IPS-18a (cell line): ENCODE results near the gene LDLRAD4.

ENCODE experiments used
- H3K27ac ChIP-seq: one replicate; pipeline ENCODE4 v1.5.1; 2013; ENCODE audit warnings: low read length
- H3K27me3 ChIP-seq: one replicate; pipeline ENCODE4 v1.6.1; 2013; ENCODE audit warnings: mild to moderate bottlenecking, low read length; ENCODE audit not compliant: control insufficient read depth, insufficient read depth
- H3K36me3 ChIP-seq: one replicate; pipeline ENCODE4 v1.6.1; 2013; ENCODE audit warnings: low read depth, low read length; ENCODE audit not compliant: control insufficient read depth
- H3K4me1 ChIP-seq: one replicate; pipeline ENCODE4 v1.6.1; 2013; ENCODE audit warnings: low read depth, low read length; ENCODE audit not compliant: control insufficient read depth
- H3K4me3 ChIP-seq: one replicate; pipeline ENCODE4 v1.5.1; 2013; ENCODE audit warnings: low read length
- H3K9ac ChIP-seq: one replicate; pipeline ENCODE4 v1.6.1; 2013; ENCODE audit warnings: mild to moderate bottlenecking, low read length, moderate library complexity
- H3K9me3 ChIP-seq: one replicate; pipeline ENCODE4 v1.6.1; 2013; ENCODE audit warnings: low read depth, low read length; ENCODE audit not compliant: control insufficient read depth

Gene LDLRAD4

GRCh38 chr18:13374096-13374467 is 155.5 kb downstream of the LDLRAD4 start:
- peaks cover 6% of the 10 kb centered on the region for H3K4me1 ChIP-seq
- H3K27me3 ChIP-seq, result no peaks in the 10 kb centered on the region
- no peaks in the 10 kb centered on the region for H3K36me3 ChIP-seq
- H3K27ac ChIP-seq, result no peak overlapping the region
- no peak overlapping the region for H3K9ac ChIP-seq
- H3K4me3 ChIP-seq, result no peak overlapping the region
- no peaks in the 10 kb centered on the region for H3K9me3 ChIP-seq

- H3K9ac ChIP-seq, result no peak overlapping the region
- no peaks in the 10 kb centered on the region for H3K36me3 ChIP-seq
- H3K27ac ChIP-seq, result no peak overlapping the region
- H3K4me1 ChIP-seq, result peaks cover 6% of the 10 kb centered on the region
- H3K4me3 ChIP-seq, result no peak overlapping the region
- H3K9me3 ChIP-seq, result no peaks in the 10 kb centered on the region
- no peaks in the 10 kb centered on the region for H3K27me3 ChIP-seq
Observed at GRCh38 chr18:13374468-13375301, 156.1 kb downstream of the LDLRAD4 start.

DNA sequence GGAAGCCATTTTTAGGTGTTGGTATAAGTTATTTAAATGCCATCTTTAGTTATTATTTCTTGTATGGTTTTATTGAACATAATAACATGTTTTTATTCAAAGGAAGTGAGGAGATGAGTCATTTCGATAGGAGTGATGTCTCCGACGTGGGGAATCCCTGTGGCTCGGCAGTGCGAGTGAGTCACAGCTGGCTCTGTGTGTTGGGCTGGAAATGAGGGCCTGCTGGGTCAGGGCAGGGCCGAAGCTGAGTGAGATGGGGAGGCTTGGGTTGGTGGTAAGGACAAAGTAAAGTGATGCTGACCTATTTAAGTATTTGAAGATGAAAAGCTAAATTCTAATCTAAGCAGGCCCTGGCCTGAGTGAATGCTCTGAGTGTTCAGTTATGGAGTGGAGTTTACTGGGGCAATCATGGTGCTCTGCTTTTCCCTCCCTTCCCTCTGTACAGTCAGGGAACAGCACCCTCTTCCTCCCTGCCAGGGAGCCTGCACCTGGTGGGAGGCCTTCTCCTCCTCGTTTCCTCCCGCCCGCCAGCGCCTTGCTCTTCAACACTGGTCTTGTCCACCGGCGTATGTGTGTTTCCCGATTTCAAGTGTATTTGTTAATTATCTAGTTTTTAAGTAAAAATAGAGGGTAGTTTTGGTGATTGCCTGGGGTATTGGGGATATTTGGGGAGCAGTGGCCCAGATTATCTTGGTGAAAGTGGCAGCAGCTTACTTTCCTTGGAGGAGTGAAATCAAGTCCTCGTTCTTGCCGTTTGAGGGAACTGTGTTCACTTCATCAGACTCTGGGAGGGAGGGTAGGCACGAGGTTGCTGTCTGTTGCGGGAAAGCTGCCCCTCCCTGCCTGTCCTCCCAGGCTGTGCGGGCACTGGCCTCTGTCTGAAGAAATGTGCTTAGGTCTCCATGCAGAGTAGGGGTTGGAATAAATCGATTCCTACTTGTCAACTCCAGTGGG is 157.0 kb downstream of the LDLRAD4 start:
- Histone ChIP-seq H3K4me1 (peaks cover 6% of the 10 kb centered on the region), H3K9ac (no peak overlapping the region), H3K27ac (no peak overlapping the region), H3K4me3 (no peak overlapping the region), H3K36me3 (no peaks in the 10 kb centered on the region), H3K27me3 (no peaks in the 10 kb centered on the region), H3K9me3 (no peaks in the 10 kb centered on the region)

DNA sequence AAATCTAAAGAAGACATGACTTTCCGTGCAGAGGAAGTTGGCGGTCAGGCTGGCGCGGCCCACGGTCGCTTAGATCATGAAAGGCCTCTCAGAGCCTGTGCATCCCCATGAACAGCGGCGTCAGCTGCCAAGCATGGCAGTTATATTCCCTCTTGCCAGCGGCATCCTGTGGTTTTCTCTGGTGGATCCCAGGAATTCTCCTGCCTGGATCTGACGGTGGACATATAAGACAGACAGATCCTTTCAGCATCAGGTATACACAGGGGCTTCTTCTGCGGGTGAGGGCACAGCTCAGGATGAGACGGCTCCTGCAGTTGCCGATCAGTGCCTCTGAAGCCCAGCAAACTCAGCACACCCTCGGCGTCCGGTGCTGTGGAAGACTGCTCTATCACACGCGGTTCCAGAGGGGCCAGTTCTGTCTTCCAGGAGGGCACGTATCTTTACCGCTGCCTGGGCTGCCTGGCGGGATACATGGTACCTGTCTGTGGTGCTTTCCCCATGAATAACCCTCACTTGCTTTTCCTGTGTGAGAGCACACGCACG is 157.8 kb downstream of the LDLRAD4 start:
- no peaks in the 10 kb centered on the region for H3K27me3 ChIP-seq

DNA sequence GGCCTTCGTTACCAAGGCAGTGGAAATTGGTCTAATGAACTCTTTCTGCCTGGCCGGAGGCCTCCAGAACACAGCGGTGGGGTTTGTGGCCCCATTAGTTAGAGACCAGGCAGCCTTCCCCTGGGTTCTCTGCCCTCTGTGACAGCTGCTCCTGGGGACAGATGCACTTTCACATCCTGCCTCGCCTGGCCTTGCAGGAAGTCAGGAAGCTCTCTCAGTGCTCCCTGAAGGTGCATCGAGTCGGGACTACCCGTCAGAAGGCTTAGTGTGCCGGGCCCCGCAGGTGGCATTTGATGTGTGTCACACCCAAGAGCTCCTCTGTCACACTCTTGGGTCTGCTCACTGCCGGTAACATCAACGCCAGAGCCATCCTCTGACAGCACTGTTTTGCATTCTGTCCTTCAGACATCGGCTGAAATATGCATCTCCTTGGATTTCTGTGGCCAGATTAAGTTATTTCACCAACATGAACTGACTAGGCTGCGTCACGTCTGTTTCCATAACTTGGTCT is 158.3 kb downstream of the LDLRAD4 start:
- no peak overlapping the region for H3K27ac ChIP-seq
- no peaks in the 10 kb centered on the region for H3K36me3 ChIP-seq
- H3K4me3 ChIP-seq, result no peak overlapping the region
- H3K27me3 ChIP-seq, result no peaks in the 10 kb centered on the region
- no peaks in the 10 kb centered on the region for H3K9me3 ChIP-seq
- H3K9ac ChIP-seq, result no peak overlapping the region
- H3K4me1 ChIP-seq, result peaks cover 6% of the 10 kb centered on the region

More for the DNA sequence above, 157.8 kb downstream of the LDLRAD4 start:
- no peak overlapping the region for H3K4me3 ChIP-seq
- no peaks in the 10 kb centered on the region for H3K36me3 ChIP-seq
- no peaks in the 10 kb centered on the region for H3K9me3 ChIP-seq
- peaks cover 6% of the 10 kb centered on the region for H3K4me1 ChIP-seq
- H3K27ac ChIP-seq, result no peak overlapping the region
- H3K9ac ChIP-seq, result no peak overlapping the region

- Histone ChIP-seq H3K4me3 (no peak overlapping the region), H3K27me3 (no peaks in the 10 kb centered on the region), H3K9ac (no peak overlapping the region), H3K36me3 (no peaks in the 10 kb centered on the region), H3K4me1 (peaks cover 6% of the 10 kb centered on the region), H3K9me3 (no peaks in the 10 kb centered on the region), H3K27ac (no peak overlapping the region)
Observed at GRCh38 chr18:13377496-13377895, 158.9 kb downstream of the LDLRAD4 start.

DNA sequence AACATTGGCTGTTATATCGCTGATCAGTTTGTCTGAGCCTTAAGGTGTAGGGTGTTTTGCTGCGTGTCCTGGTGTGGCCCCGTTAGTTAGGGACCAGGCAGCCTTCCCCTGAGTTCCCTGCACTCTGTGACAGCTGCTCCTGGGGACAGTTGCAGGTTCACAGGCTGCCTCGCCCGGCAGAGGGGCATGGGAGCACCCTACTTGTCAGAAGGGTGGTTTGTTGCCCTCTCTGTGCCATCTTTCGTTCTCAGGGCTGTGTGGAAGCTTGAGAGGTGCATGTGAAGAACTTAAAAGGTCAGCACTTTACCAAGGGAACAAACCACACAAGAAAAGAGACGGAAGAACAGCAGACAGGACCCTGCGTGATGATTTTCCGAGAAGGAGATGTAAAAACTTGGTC is 159.6 kb downstream of the LDLRAD4 start:
- Histone ChIP-seq H3K36me3 (no peaks in the 10 kb centered on the region), H3K9me3 (no peaks in the 10 kb centered on the region), H3K27ac (no peak overlapping the region), H3K4me1 (peaks cover 6% of the 10 kb centered on the region), H3K9ac (no peak overlapping the region), H3K4me3 (no peak overlapping the region), H3K27me3 (no peaks in the 10 kb centered on the region)

- H3K4me1 ChIP-seq, result peaks cover 6% of the 10 kb centered on the region
- no peak overlapping the region for H3K27ac ChIP-seq
- no peak overlapping the region for H3K9ac ChIP-seq
- no peaks in the 10 kb centered on the region for H3K27me3 ChIP-seq
- no peak overlapping the region for H3K4me3 ChIP-seq
- no peaks in the 10 kb centered on the region for H3K9me3 ChIP-seq
- no peaks in the 10 kb centered on the region for H3K36me3 ChIP-seq
Observed at GRCh38 chr18:13379062-13379865, 160.7 kb downstream of the LDLRAD4 start.

- Histone ChIP-seq H3K36me3 (no peaks in the 10 kb centered on the region), H3K9ac (no peak overlapping the region), H3K27me3 (no peaks in the 10 kb centered on the region), H3K27ac (no peak overlapping the region), H3K4me1 (no peaks in the 10 kb centered on the region), H3K4me3 (no peak overlapping the region), H3K9me3 (no peaks in the 10 kb centered on the region)
Observed at GRCh38 chr18:13379930-13380690, 161.6 kb downstream of the LDLRAD4 start.

DNA sequence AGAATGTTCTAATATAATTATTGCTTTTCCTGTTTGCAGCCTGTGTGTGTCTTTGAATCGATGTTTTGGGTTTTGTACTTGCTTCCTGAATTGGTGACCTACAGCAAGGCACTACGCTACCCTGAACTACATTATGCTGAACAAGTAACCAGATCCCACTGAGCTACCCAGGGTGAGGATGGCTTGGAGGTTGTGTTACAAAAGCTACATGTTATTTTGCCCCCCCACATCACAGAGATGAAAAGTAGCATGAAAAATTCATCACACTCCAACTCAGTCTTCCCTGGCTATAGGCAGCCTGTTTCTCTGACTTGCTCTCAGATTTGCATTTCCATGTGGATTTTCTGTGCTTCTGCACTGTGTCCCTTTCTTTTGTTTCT is 162.1 kb downstream of the LDLRAD4 start:
- H3K4me1 ChIP-seq, result no peaks in the 10 kb centered on the region
- no peak overlapping the region for H3K4me3 ChIP-seq
- no peaks in the 10 kb centered on the region for H3K27me3 ChIP-seq
- H3K27ac ChIP-seq, result no peak overlapping the region
- H3K36me3 ChIP-seq, result no peaks in the 10 kb centered on the region
- no peak overlapping the region for H3K9ac ChIP-seq
- no peaks in the 10 kb centered on the region for H3K9me3 ChIP-seq
